NCI-H2196 (cell line): ENCODE measurements around the gene RIMBP3C.
"Not testable (repeated sequence)": the region's sequence is repeated elsewhere in the genome, so short reads cannot be mapped to it uniquely, and the experiment has no call there.

Experiments
- DNase-seq: peaks from one replicate; lab custom pipeline; 2025; ENCODE audit not compliant: unreplicated experiment; lab: John Stamatoyannopoulos, UW

Gene RIMBP3C

GRCh38 chr22:21551361-21551760 is at the start of gene RIMBP3C:
TSS of gene RIMBP3C (minus strand) at chr22:21551461. CDS start at chr22:21550976, 485 bp downstream.
- DNase-seq: not testable (repeated sequence)

- DNase-seq: no peak
Observed at GRCh38 chr22:21599053-21599893, 48.0 kb upstream of the RIMBP3C start.

GRCh38 chr22:21598302-21598701 is 47.0 kb upstream of the RIMBP3C start:
- no peak for DNase-seq

GRCh38 chr22:21596356-21597135 is 45.3 kb upstream of the RIMBP3C start:
- DNase-seq: not testable (repeated sequence)

- no peak for DNase-seq
Observed at GRCh38 chr22:21594865-21595452, 43.7 kb upstream of the RIMBP3C start.

- DNase-seq: no peak
Observed at GRCh38 chr22:21593406-21594232, 42.4 kb upstream of the RIMBP3C start.

- DNase-seq: no peak
Observed at GRCh38 chr22:21592422-21592821, 41.2 kb upstream of the RIMBP3C start.

GRCh38 chr22:21591695-21592094 is 40.4 kb upstream of the RIMBP3C start:
- no peak for DNase-seq

GRCh38 chr22:21590809-21591641 is 39.8 kb upstream of the RIMBP3C start:
- no peak for DNase-seq

- DNase-seq: no peak
Observed at GRCh38 chr22:21589396-21589795, 38.1 kb upstream of the RIMBP3C start.

- no peak for DNase-seq
Observed at GRCh38 chr22:21587803-21588611, 36.7 kb upstream of the RIMBP3C start.

- no peak for DNase-seq
Observed at GRCh38 chr22:21585389-21585788, 34.1 kb upstream of the RIMBP3C start.

- peak; percentile 9 for DNase-seq
Observed at GRCh38 chr22:21582801-21583740, 31.8 kb upstream of the RIMBP3C start.

GRCh38 chr22:21581009-21581713 is 29.9 kb upstream of the RIMBP3C start:
- not testable (repeated sequence) for DNase-seq

GRCh38 chr22:21580623-21581007 is 29.4 kb upstream of the RIMBP3C start:
- DNase-seq: not testable (repeated sequence)

- no peak for DNase-seq
Observed at GRCh38 chr22:21579474-21579851, 28.2 kb upstream of the RIMBP3C start.

- no peak for DNase-seq
Observed at GRCh38 chr22:21573750-21574494, 22.7 kb upstream of the RIMBP3C start.
